HEK293 (cell line): ENCODE data around the gene MED28.

ENCODE experiments used
- CTCF ChIA-PET: fragments of 350-600 bp; formaldehyde crosslinking; extraction: SDS; loops from one replicate; lab custom pipeline; 2021; ENCODE audit warnings: antibody characterized with exemption; lab: Yijun Ruan, JAX
- POLR2A ChIA-PET: fragments of 300-600 bp; formaldehyde crosslinking; extraction: SDS; loops from one replicate; lab custom pipeline; 2020; ENCODE audit warnings: antibody characterized with exemption, inconsistent platforms; lab: Yijun Ruan, JAX
- H3K27ac ChIP-seq: fragments of 200-500 bp; sonication (Bioruptor generic); 2 replicates; pipeline ENCODE4 v1.5.1; 2014; ENCODE audit warnings: low read depth, low read length, control low read depth, inconsistent platforms; ENCODE audit errors: extremely low read depth
- H3K36me3 ChIP-seq, 2 experiments: fragments of 200-500 bp in 1 of 2; sonication (Bioruptor generic) in 1 of 2; 1 replicate in 1 of 2; 2 replicates in 1 of 2; pipeline ENCODE4 v1.5.1; 2014 to 2017; ENCODE audit warnings: inconsistent platforms in 2 of 2, low read length in 2 of 2; ENCODE audit not compliant: control insufficient read depth in 2 of 2, insufficient read depth in 1 of 2
- H3K4me1 ChIP-seq: fragments of 200-500 bp; sonication (Bioruptor generic); 2 replicates; pipeline ENCODE4 v1.5.1; 2014; ENCODE audit warnings: mild to moderate bottlenecking, low read length, inconsistent platforms; ENCODE audit not compliant: control insufficient read depth, insufficient read depth
- H3K4me3 ChIP-seq: 2 replicates; pipeline ENCODE4 v1.5.1; 2011; ENCODE audit warnings: low read depth, mild to moderate bottlenecking, control low read depth, low read length, moderate library complexity
- H3K9me3 ChIP-seq: fragments of 200-500 bp; sonication (Bioruptor generic); 2 replicates; pipeline ENCODE4 v1.5.1; 2014; ENCODE audit warnings: low read depth, low read length, inconsistent platforms; ENCODE audit not compliant: control insufficient read depth, insufficient read depth
- BCL11A ChIP-seq: fragments of 450-650 bp; formaldehyde crosslinking; IDR thresholded peaks from 2 replicates; pipeline ENCODE4 v1.5.1; 2016; ENCODE audit warnings: low read depth, missing biosample characterization, missing genetic modification characterization
- IKZF3 ChIP-seq: fragments of 450-650 bp; IDR thresholded peaks from 2 replicates; pipeline ENCODE4 v1.5.0; 2018; ENCODE audit warnings: missing biosample characterization, mild to moderate bottlenecking, missing genetic modification characterization, moderate library complexity
- SCRT1 ChIP-seq: fragments of 450-650 bp; formaldehyde crosslinking; IDR thresholded peaks from 2 replicates; pipeline ENCODE4 v1.5.1; 2016; ENCODE audit warnings: missing biosample characterization, missing genetic modification characterization, borderline replicate concordance
- SETDB1 ChIP-seq: IDR thresholded peaks from one replicate; pipeline ENCODE4 v1.6.1; 2017; ENCODE audit warnings: mild to moderate bottlenecking, low read length, moderate library complexity, mixed read lengths; ENCODE audit not compliant: insufficient read length
- ZEB2 ChIP-seq: fragments of 450-650 bp; formaldehyde crosslinking; IDR thresholded peaks from 2 replicates; pipeline ENCODE4 v1.5.1; 2016; ENCODE audit warnings: missing biosample characterization, missing genetic modification characterization
- ZNF132 ChIP-seq: fragments of 450-650 bp; formaldehyde crosslinking; IDR thresholded peaks from 2 replicates; pipeline ENCODE4 v1.5.1; 2017; ENCODE audit warnings: missing biosample characterization, missing genetic modification characterization, borderline replicate concordance
- ZNF133 ChIP-seq: fragments of 450-650 bp; formaldehyde crosslinking; IDR thresholded peaks from 2 replicates; pipeline ENCODE4 v1.5.1; 2016; ENCODE audit warnings: missing biosample characterization, missing genetic modification characterization
- ZNF146 ChIP-seq: fragments of 450-650 bp; formaldehyde crosslinking; IDR thresholded peaks from 2 replicates; pipeline ENCODE4 v1.5.1; 2016; ENCODE audit warnings: missing biosample characterization, missing genetic modification characterization
- ZNF169 ChIP-seq: fragments of 450-650 bp; formaldehyde crosslinking; IDR thresholded peaks from 2 replicates; pipeline ENCODE4 v1.5.1; 2016; ENCODE audit warnings: missing biosample characterization, missing genetic modification characterization
- ZNF341 ChIP-seq: fragments of 450-650 bp; formaldehyde crosslinking; IDR thresholded peaks from 2 replicates; pipeline ENCODE4; 2016; ENCODE audit warnings: low read depth, missing biosample characterization, missing genetic modification characterization
- ZNF398 ChIP-seq: fragments of 450-650 bp; formaldehyde crosslinking; IDR thresholded peaks from 2 replicates; pipeline ENCODE4 v1.5.1; 2017; ENCODE audit warnings: missing biosample characterization, missing genetic modification characterization
- ZNF416 ChIP-seq: fragments of 450-650 bp; formaldehyde crosslinking; IDR thresholded peaks from 2 replicates; pipeline ENCODE4 v1.5.1; 2016; ENCODE audit warnings: missing biosample characterization, missing genetic modification characterization
- ZNF510 ChIP-seq: fragments of 450-650 bp; formaldehyde crosslinking; IDR thresholded peaks from 2 replicates; pipeline ENCODE4 v1.5.1; 2018; ENCODE audit warnings: mild to moderate bottlenecking, missing genetic modification characterization, missing biosample characterization; ENCODE audit not compliant: insufficient replicate concordance
- ZNF530 ChIP-seq: fragments of 450-650 bp; formaldehyde crosslinking; IDR thresholded peaks from 2 replicates; pipeline ENCODE4 v1.5.1; 2016; ENCODE audit warnings: low read depth, missing biosample characterization, missing genetic modification characterization
- ZNF544 ChIP-seq: fragments of 450-650 bp; formaldehyde crosslinking; IDR thresholded peaks from 2 replicates; pipeline ENCODE4 v1.5.0; 2017; ENCODE audit warnings: missing biosample characterization, missing genetic modification characterization
- ZNF549 ChIP-seq: fragments of 450-650 bp; IDR thresholded peaks from 2 replicates; pipeline ENCODE4 v1.5.1; 2018; ENCODE audit warnings: missing biosample characterization, missing genetic modification characterization, mild to moderate bottlenecking, inconsistent platforms, moderate library complexity
- ZNF585B ChIP-seq: fragments of 450-650 bp; formaldehyde crosslinking; IDR thresholded peaks from 2 replicates; pipeline ENCODE4 v1.5.1; 2016; ENCODE audit warnings: missing biosample characterization, missing genetic modification characterization
- ZNF600 ChIP-seq: fragments of 450-650 bp; formaldehyde crosslinking; IDR thresholded peaks from 2 replicates; pipeline ENCODE4 v1.5.1; 2016; ENCODE audit warnings: missing biosample characterization, missing genetic modification characterization
- ZNF621 ChIP-seq: fragments of 450-650 bp; formaldehyde crosslinking; IDR thresholded peaks from 2 replicates; pipeline ENCODE4 v1.5.1; 2017; ENCODE audit warnings: missing biosample characterization, missing genetic modification characterization
- ZNF626 ChIP-seq: fragments of 450-650 bp; sonication (Bioruptor Pico); formaldehyde crosslinking; IDR thresholded peaks from 2 replicates; pipeline ENCODE4 v1.5.1; 2018; ENCODE audit warnings: missing biosample characterization, missing genetic modification characterization, inconsistent platforms
- ZNF677 ChIP-seq: fragments of 450-650 bp; IDR thresholded peaks from 2 replicates; pipeline ENCODE4 v1.5.0; 2018; ENCODE audit warnings: missing biosample characterization, mild to moderate bottlenecking, missing genetic modification characterization, moderate library complexity
- ZNF701 ChIP-seq: fragments of 450-650 bp; formaldehyde crosslinking; IDR thresholded peaks from 2 replicates; pipeline ENCODE4 v1.5.1; 2016; ENCODE audit warnings: missing biosample characterization, missing genetic modification characterization
- ZNF707 ChIP-seq: fragments of 450-650 bp; formaldehyde crosslinking; IDR thresholded peaks from 2 replicates; pipeline ENCODE4 v1.5.1; 2016; ENCODE audit warnings: missing biosample characterization, missing genetic modification characterization
- ZNF776 ChIP-seq: fragments of 450-650 bp; formaldehyde crosslinking; IDR thresholded peaks from 2 replicates; pipeline ENCODE4 v1.5.0; 2017; ENCODE audit warnings: missing biosample characterization, missing genetic modification characterization, borderline replicate concordance
- ZNF792 ChIP-seq: fragments of 450-650 bp; formaldehyde crosslinking; IDR thresholded peaks from 2 replicates; pipeline ENCODE4 v1.5.1; 2016; ENCODE audit warnings: missing biosample characterization, missing genetic modification characterization
- ZSCAN5A ChIP-seq: fragments of 450-650 bp; formaldehyde crosslinking; IDR thresholded peaks from 2 replicates; pipeline ENCODE4 v1.5.1; 2016; ENCODE audit warnings: missing biosample characterization, missing genetic modification characterization
- TF ChIP-seq, protein P1 (sequence below): fragments of 450-650 bp; formaldehyde crosslinking; IDR thresholded peaks from 2 replicates; pipeline ENCODE4 v1.5.1; 2016; ENCODE audit warnings: missing biosample characterization, missing genetic modification characterization
- TF ChIP-seq, protein P2 (sequence below): fragments of 450-650 bp; formaldehyde crosslinking; IDR thresholded peaks from 2 replicates; pipeline ENCODE4 v1.5.1; 2016; ENCODE audit warnings: missing biosample characterization, missing genetic modification characterization

MED28 gene

DNA sequence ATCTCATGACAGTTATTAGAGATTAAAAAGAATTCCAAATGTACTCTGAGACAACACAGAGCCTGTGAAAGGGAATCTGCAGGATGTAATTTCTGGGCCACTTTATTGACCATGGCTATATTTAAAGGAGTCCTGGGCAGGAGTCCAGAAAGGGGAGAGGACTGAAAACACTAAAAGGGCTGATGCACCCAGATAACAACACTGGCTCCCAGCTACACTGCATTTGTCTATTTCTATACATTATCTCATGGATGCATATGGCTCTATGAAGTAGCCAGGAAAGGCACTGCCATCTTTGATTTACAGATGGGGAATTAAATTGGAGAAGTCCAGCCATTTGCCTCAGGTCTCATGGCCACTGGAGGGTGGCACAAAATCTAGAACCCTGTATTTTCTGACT is 56.0 kb downstream of the MED28 start:
- TF ChIP-seq ZSCAN5A (tag by site-specific recombination) (no peak), IKZF3 (no peak), ZNF626 (no peak), ZNF132 (tag by site-specific recombination) (no peak), ZNF169 (tag by site-specific recombination) (no peak), ZNF530 (tag by site-specific recombination) (no peak), ZNF701 (tag by site-specific recombination) (no peak), ZNF341 (no peak), SCRT1 (tag by site-specific recombination) (no peak)
- TF ChIP-seq, protein P1, sequence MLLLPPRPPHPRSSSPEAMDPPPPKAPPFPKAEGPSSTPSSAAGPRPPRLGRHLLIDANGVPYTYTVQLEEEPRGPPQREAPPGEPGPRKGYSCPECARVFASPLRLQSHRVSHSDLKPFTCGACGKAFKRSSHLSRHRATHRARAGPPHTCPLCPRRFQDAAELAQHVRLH (tag by site-specific recombination): no peak
- CTCF ChIA-PET: no interaction called here
- Histone ChIP-seq H3K36me3 (no peaks in the 10 kb centered on the region), H3K27ac (no peak overlapping the region), H3K4me3 (no peak overlapping the region), H3K4me1 (no peaks in the 10 kb centered on the region), H3K9me3 (no peaks in the 10 kb centered on the region)
- POLR2A ChIA-PET: no interaction called here

GRCh38 chr4:17680559-17681280 is 66.3 kb downstream of the MED28 start:
- Histone ChIP-seq H3K27ac (no peak overlapping the region), H3K36me3 (no peaks in the 10 kb centered on the region), H3K9me3 (no peaks in the 10 kb centered on the region), H3K4me3 (no peak overlapping the region), H3K4me1 (no peaks in the 10 kb centered on the region)
- ChIA-PET POLR2A (no interaction called here), CTCF (interaction anchor here (0.6 kb wide), 1 partner anchor 1588 kb away, joined by 3 read pairs; no protein-coding TSS in a partner anchor)
- no peak for TF ChIP-seq ZNF133 (tag by site-specific recombination)
- no peak for TF ChIP-seq ZNF621 (tag by site-specific recombination)
- TF ChIP-seq, protein P2, sequence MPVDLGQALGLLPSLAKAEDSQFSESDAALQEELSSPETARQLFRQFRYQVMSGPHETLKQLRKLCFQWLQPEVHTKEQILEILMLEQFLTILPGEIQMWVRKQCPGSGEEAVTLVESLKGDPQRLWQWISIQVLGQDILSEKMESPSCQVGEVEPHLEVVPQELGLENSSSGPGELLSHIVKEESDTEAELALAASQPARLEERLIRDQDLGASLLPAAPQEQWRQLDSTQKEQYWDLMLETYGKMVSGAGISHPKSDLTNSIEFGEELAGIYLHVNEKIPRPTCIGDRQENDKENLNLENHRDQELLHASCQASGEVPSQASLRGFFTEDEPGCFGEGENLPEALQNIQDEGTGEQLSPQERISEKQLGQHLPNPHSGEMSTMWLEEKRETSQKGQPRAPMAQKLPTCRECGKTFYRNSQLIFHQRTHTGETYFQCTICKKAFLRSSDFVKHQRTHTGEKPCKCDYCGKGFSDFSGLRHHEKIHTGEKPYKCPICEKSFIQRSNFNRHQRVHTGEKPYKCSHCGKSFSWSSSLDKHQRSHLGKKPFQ (tag by site-specific recombination): no peak
- no peak for TF ChIP-seq ZNF398 (tag by site-specific recombination)
- TF ChIP-seq ZNF792: no peak
- TF ChIP-seq ZNF677: no peak
- no peak for TF ChIP-seq ZNF585B (tag by site-specific recombination)
- TF ChIP-seq ZNF416: no peak
- no peak for TF ChIP-seq ZNF544 (tag by site-specific recombination)
- TF ChIP-seq BCL11A (tag by site-specific recombination): no peak
- TF ChIP-seq SETDB1: no peak
- TF ChIP-seq ZNF776 (tag by site-specific recombination): no peak
- TF ChIP-seq ZEB2 (tag by site-specific recombination): no peak
- TF ChIP-seq ZNF600 (tag by site-specific recombination): no peak
- TF ChIP-seq ZNF549 (tag by site-specific recombination): no peak
- TF ChIP-seq ZNF146 (tag by site-specific recombination): no peak
- TF ChIP-seq ZNF707: no peak
- no peak for TF ChIP-seq ZNF510 (tag by site-specific recombination)
- no peak for TF ChIP-seq SCRT1 (tag by site-specific recombination)
